ENCODE data around the gene VAV2. TPM values are rescaled to one million over a fixed set of nuclear protein-coding genes. Genes with fewer than 3 reads are reported as not detected.

Gene VAV2
- total and polyA plus RNA-seq, 12 donors = 3.3 to 96.2 (median 31.2) TPM

DNA sequence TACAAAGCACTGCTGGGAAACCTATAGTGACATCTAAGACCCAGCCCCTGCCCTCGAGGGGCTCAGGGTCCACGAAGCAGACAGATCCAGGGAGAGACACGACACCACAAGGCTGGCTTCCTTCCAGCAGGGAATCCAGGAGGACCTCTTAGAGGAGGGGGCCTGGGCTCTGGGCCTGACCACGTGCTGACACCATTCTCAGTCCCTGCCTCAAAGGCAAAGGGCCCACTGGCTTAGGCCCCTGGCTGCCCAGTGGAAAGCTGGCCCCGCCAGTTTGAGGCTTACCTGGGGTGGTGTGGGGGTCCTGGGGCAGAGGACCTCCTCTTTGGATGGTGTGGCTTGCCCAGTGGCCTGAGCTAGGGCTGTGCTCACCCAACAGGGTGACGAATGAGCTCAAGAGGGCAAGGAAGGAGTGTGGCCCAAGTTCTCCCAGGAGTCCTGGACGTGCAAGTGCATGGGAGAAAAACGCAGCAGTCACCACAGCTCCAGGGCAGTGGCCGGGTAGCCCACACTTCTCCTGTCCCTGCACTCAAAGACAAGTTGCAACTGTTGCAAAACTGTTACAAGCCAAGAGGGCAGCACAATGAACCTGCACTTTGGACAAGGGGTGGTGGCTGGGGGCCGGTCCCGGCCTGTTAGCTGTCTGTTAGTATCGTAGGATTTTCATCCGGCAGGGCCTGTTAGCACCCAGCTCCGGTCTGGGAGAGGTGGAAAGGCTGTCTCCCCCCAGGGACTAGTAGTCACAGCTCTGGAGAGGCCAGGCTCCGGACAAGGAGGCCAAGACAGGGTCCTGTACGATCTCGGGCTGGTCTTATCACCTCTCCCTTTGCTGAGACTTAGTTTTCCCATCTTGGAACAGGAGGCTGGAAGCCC, 252.5 kb downstream of the VAV2 start:
- no peak for TF ChIP-seq POLR2A (IDR thresholded peaks at IDR 0.05)
- TF ChIP-seq, protein P1, sequence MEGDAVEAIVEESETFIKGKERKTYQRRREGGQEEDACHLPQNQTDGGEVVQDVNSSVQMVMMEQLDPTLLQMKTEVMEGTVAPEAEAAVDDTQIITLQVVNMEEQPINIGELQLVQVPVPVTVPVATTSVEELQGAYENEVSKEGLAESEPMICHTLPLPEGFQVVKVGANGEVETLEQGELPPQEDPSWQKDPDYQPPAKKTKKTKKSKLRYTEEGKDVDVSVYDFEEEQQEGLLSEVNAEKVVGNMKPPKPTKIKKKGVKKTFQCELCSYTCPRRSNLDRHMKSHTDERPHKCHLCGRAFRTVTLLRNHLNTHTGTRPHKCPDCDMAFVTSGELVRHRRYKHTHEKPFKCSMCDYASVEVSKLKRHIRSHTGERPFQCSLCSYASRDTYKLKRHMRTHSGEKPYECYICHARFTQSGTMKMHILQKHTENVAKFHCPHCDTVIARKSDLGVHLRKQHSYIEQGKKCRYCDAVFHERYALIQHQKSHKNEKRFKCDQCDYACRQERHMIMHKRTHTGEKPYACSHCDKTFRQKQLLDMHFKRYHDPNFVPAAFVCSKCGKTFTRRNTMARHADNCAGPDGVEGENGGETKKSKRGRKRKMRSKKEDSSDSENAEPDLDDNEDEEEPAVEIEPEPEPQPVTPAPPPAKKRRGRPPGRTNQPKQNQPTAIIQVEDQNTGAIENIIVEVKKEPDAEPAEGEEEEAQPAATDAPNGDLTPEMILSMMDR (IDR thresholded peaks at IDR 0.05) = no peak
- Histone ChIP-seq H3K9me3 (replicated peaks in 1 of 3) (no peaks in the 10 kb centered on the region), H3K27ac (no peak overlapping the region), H3K4me3 (no peak overlapping the region), H3K4me1 (replicated peaks in 1 of 2) (no peaks in the 10 kb centered on the region), H3K27me3 (no peaks in the 10 kb centered on the region), H3K36me3 (replicated peaks in 1 of 2) (no peaks in the 10 kb centered on the region)
- WGBS, 4 donors = 84 to 90% (median 84%) methylated on average over 12 to 17 of the region's 17 CpGs
- DNase-seq = peak in 2 of 7 donors; percentile 15 to 45
- intact Hi-C loops (cut with DNase I) = no loop called here

- intact Hi-C loops (cut with DNase I) = no loop called here
- Histone ChIP-seq H3K4me1 (replicated peaks in 1 of 2) (no peaks in the 10 kb centered on the region), H3K36me3 (replicated peaks in 1 of 2) (no peaks in the 10 kb centered on the region), H3K27me3 (no peaks in the 10 kb centered on the region), H3K27ac (no peak overlapping the region), H3K9me3 (replicated peaks in 1 of 3) (no peaks in the 10 kb centered on the region), H3K4me3 (peak overlapping the region in 1 of 4 donors; percentile 35)
- 69 to 78% (median 74%) methylated on average over 7 to 13 of the region's 13 CpGs for WGBS, 4 donors
- peak in 2 of 7 donors; percentile 10 to 43 for DNase-seq
- TF ChIP-seq, protein P1 (IDR thresholded peaks at IDR 0.05) = no peak
- TF ChIP-seq POLR2A (IDR thresholded peaks at IDR 0.05) = no peak
These were observed 253.4 kb downstream of the VAV2 start for GRCh38 chr9:133738640-133739225.

GRCh38 chr9:133737774-133738639, 254.1 kb downstream of the VAV2 start, which contains the start of gene SARDH:
TSS of gene SARDH (minus strand) at chr9:133738352. CDS start at chr9:133734173, 4,179 bp downstream.
- Histone ChIP-seq H3K36me3 (replicated peaks in 1 of 2) (no peaks in the 10 kb centered on the region), H3K4me1 (replicated peaks in 1 of 2) (no peaks in the 10 kb centered on the region), H3K9me3 (replicated peaks in 1 of 3) (no peaks in the 10 kb centered on the region), H3K27me3 (no peaks in the 10 kb centered on the region), H3K4me3 (peak within 1 kb of the TSS in 1 of 4 donors; percentile 35), H3K27ac (no peak within 1 kb of the TSS)
- TF ChIP-seq, protein P1 (IDR thresholded peaks at IDR 0.05) = no peak
- no peak for TF ChIP-seq POLR2A (IDR thresholded peaks at IDR 0.05)
- peak in 5 of 7 donors; percentile 18 to 63 (median 34) for DNase-seq
- WGBS, 4 donors = 30 to 44% (median 32%) methylated on average over 12 to 25 of the region's 25 CpGs
- intact Hi-C loops (cut with DNase I) = no loop called here

All from adrenal gland (tissue), 12 donors.